ENCODE measurements around the gene CDC34.
A peak's percentile ranks its signal among the peaks of the same experiment; 100 is the strongest.

DNA sequence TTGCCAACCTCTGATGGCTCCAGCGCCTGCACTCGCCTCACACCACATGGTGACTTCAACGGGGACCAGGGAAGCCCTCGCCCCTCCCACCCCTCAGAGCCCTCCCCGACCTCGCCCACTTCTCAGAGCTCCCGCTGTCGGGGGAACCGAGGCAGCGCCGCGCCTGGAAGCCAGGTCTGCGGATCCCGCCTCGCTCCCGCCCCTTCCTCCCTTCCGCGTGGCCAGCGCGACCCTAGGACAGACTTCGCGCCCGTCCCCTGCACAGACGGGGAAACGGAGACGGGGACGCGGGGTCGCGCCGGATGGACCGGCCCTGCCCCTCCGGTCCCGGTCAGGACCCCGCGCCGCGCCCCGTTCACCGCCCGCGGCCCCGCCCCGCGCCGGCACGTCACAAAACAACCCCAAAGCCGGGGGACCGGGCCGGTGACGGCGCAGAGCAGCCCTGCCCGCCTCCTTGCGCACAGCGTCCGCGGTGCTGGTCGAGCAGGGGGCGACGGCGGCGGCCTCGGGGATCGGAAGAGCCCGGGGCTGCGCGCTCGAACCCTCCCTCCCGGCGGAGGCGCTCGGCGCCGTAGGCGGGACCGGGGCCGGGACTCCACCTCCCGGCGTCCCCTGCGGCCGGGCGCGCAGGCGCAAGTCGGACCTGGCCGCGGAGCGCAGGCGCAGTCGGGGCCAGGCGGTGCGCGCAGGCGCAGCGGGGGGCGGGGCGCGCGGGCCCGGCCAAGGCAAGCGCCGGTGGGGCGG is 379 bp upstream of the CDC34 start:
- TF ChIP-seq, protein P1, sequence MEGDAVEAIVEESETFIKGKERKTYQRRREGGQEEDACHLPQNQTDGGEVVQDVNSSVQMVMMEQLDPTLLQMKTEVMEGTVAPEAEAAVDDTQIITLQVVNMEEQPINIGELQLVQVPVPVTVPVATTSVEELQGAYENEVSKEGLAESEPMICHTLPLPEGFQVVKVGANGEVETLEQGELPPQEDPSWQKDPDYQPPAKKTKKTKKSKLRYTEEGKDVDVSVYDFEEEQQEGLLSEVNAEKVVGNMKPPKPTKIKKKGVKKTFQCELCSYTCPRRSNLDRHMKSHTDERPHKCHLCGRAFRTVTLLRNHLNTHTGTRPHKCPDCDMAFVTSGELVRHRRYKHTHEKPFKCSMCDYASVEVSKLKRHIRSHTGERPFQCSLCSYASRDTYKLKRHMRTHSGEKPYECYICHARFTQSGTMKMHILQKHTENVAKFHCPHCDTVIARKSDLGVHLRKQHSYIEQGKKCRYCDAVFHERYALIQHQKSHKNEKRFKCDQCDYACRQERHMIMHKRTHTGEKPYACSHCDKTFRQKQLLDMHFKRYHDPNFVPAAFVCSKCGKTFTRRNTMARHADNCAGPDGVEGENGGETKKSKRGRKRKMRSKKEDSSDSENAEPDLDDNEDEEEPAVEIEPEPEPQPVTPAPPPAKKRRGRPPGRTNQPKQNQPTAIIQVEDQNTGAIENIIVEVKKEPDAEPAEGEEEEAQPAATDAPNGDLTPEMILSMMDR (IDR thresholded peaks at IDR 0.05), result no peak
- TF ChIP-seq POLR2AphosphoS5 (IDR thresholded peaks at IDR 0.05), result peak in 1 of 3 donors; percentile 12
